Mesendoderm (in vitro differentiated cells): ENCODE data around the gene TRAK1.

ENCODE experiments used
- DNase-seq: peaks from one replicate; pipeline ENCODE4 v3.0.0; 2013
- H2AK5ac ChIP-seq: 2 replicates; pipeline ENCODE4 v1.6.1; 2013; ENCODE audit warnings: low read length, inconsistent platforms
- H2BK120ac ChIP-seq: 2 replicates; pipeline ENCODE4 v1.6.1; 2013; ENCODE audit warnings: low read depth, mild to moderate bottlenecking, low read length, moderate library complexity, mixed read lengths
- H2BK15ac ChIP-seq: replicated peaks from 2 replicates; pipeline ENCODE4 v1.6.1; 2013; ENCODE audit warnings: low read depth, mild to moderate bottlenecking, moderate library complexity
- H2BK5ac ChIP-seq: 2 replicates; pipeline ENCODE4 v1.6.1; 2013; ENCODE audit warnings: low read length, inconsistent platforms
- H3K18ac ChIP-seq: 2 replicates; pipeline ENCODE4 v1.6.1; 2013; ENCODE audit warnings: mild to moderate bottlenecking, low read length, mixed read lengths
- H3K23ac ChIP-seq: one replicate; pipeline ENCODE4 v1.6.1; 2013; ENCODE audit warnings: low read length
- H3K27ac ChIP-seq: 2 replicates; pipeline ENCODE4 v1.5.1; 2013; ENCODE audit warnings: low read depth, mild to moderate bottlenecking, inconsistent platforms, low read length, moderate library complexity
- H3K27me3 ChIP-seq: 2 replicates; pipeline ENCODE4 v1.6.1; 2013; ENCODE audit warnings: low read length, control low read depth, mild to moderate bottlenecking, inconsistent platforms; ENCODE audit not compliant: insufficient read depth, poor library complexity
- H3K36me3 ChIP-seq: 2 replicates; pipeline ENCODE4 v1.6.1; 2013; ENCODE audit warnings: low read length, inconsistent platforms; ENCODE audit not compliant: control insufficient read depth, insufficient read depth
- H3K4ac ChIP-seq: one replicate; pipeline ENCODE4 v1.6.1; 2013; ENCODE audit warnings: low read depth, mild to moderate bottlenecking, low read length, moderate library complexity
- H3K4me1 ChIP-seq: 2 replicates; pipeline ENCODE4 v1.6.1; 2013; ENCODE audit warnings: low read depth, low read length, inconsistent platforms; ENCODE audit not compliant: control insufficient read depth
- H3K4me2 ChIP-seq: 2 replicates; pipeline ENCODE4 v1.6.1; 2013; ENCODE audit warnings: low read length
- H3K4me3 ChIP-seq: 2 replicates; pipeline ENCODE4 v1.5.1; 2013; ENCODE audit warnings: mild to moderate bottlenecking, low read length
- H3K56ac ChIP-seq: one replicate; pipeline ENCODE4 v1.6.1; 2013; ENCODE audit warnings: low read length
- H3K79me1 ChIP-seq: 2 replicates; pipeline ENCODE4 v1.6.1; 2013; ENCODE audit warnings: low read length, inconsistent platforms
- H3K79me2 ChIP-seq: 2 replicates; pipeline ENCODE4 v1.6.1; 2013; ENCODE audit warnings: mild to moderate bottlenecking, low read length; ENCODE audit not compliant: control insufficient read depth, insufficient read depth
- H3K9ac ChIP-seq: 2 replicates; pipeline ENCODE4 v1.6.1; 2013; ENCODE audit warnings: low read length, inconsistent platforms
- H4K5ac ChIP-seq: one replicate; pipeline ENCODE4 v1.6.1; 2013; ENCODE audit warnings: low read length
- H4K8ac ChIP-seq: one replicate; pipeline ENCODE4 v1.6.1; 2013; ENCODE audit warnings: low read depth, mild to moderate bottlenecking, control low read depth, low read length, moderate library complexity
- WGBS: extraction: QIAGEN DNeasy Blood & Tissue Kit; methylation state at CpG from one replicate; pipeline ENCODE4 v1.1.7; 2013; ENCODE audit warnings: low lambda C conversion rate, missing lambda C conversion rate; ENCODE audit not compliant: insufficient coverage; ENCODE audit errors: extremely low coverage; 5-methylcytosine and 5-hydroxymethylcytosine counted together

Gene TRAK1

DNA sequence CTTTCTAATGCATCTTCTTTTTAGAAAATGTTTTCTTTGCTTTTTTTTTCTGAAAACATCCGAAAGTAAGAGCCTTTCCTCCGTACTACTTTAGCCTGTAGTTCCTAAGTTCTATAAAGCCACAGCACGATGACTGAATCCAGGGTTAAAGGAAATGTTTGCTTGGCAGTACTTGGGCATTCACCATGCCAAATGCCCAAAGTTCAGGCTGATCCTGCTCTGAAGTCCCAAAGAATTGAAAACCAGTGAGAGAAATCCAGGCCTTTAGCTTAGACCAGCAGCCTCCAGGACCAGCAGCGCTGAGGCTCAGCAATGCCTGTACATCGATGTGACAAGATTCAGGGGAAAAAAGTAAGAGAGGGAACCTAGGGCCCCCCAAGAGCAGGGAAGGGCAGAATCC lies 139.7 kb downstream of the TRAK1 start:
- no peaks in the 10 kb centered on the region for H3K4me1 ChIP-seq
- no peaks in the 10 kb centered on the region for H3K27me3 ChIP-seq
- H3K4me2 ChIP-seq = no peak overlapping the region
- H3K18ac ChIP-seq = no peak overlapping the region
- no peak overlapping the region for H3K4ac ChIP-seq
- H3K79me2 ChIP-seq = no peaks in the 10 kb centered on the region
- H3K23ac ChIP-seq = no peak overlapping the region
- WGBS = no CpG with 5 or more reads among the region's 5 CpGs
- no peak for DNase-seq
- no peak overlapping the region for H4K8ac ChIP-seq
- H3K9ac ChIP-seq = no peak overlapping the region
- no peak overlapping the region for H3K4me3 ChIP-seq
- H2BK15ac ChIP-seq = no peak overlapping the region
- no peak overlapping the region for H2AK5ac ChIP-seq
- no peak overlapping the region for H3K27ac ChIP-seq
- no peak overlapping the region for H2BK5ac ChIP-seq
- H2BK120ac ChIP-seq = no peak overlapping the region
- no peaks in the 10 kb centered on the region for H3K79me1 ChIP-seq
- no peak overlapping the region for H4K5ac ChIP-seq
- H3K36me3 ChIP-seq = no peaks in the 10 kb centered on the region
- H3K56ac ChIP-seq = no peak overlapping the region

DNA sequence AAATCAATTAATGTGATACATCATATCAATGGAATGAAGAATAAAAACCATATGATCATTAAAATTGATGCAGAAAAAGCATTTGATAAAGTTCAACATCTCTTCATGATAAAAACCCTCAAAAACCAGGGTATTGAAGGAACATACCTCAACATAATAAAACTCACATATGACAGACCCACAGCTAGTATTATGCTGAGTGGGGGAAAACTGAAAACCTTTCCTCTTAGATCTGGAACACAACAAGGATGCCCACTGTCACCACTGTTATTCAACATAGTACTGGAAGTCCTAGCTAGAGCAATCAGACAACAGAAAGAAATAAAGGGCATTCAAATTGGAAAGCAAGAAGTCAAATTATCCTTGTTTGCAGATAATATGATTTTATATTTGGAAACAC lies 144.4 kb downstream of the TRAK1 start:
- H3K79me2 ChIP-seq = no peaks in the 10 kb centered on the region
- no peak overlapping the region for H3K18ac ChIP-seq
- H3K9ac ChIP-seq = no peak overlapping the region
- H3K4me3 ChIP-seq = no peak overlapping the region
- H3K27me3 ChIP-seq = no peaks in the 10 kb centered on the region
- no peak overlapping the region for H2AK5ac ChIP-seq
- H4K8ac ChIP-seq = no peak overlapping the region
- DNase-seq = no peak
- H2BK5ac ChIP-seq = no peak overlapping the region
- no peaks in the 10 kb centered on the region for H3K4me1 ChIP-seq
- no peak overlapping the region for H3K56ac ChIP-seq
- H2BK15ac ChIP-seq = no peak overlapping the region
- no peak overlapping the region for H4K5ac ChIP-seq
- H3K27ac ChIP-seq = no peak overlapping the region
- H3K4me2 ChIP-seq = no peak overlapping the region
- no peaks in the 10 kb centered on the region for H3K36me3 ChIP-seq
- H2BK120ac ChIP-seq = no peak overlapping the region
- no peaks in the 10 kb centered on the region for H3K79me1 ChIP-seq
- H3K23ac ChIP-seq = no peak overlapping the region
- H3K4ac ChIP-seq = no peak overlapping the region

DNA sequence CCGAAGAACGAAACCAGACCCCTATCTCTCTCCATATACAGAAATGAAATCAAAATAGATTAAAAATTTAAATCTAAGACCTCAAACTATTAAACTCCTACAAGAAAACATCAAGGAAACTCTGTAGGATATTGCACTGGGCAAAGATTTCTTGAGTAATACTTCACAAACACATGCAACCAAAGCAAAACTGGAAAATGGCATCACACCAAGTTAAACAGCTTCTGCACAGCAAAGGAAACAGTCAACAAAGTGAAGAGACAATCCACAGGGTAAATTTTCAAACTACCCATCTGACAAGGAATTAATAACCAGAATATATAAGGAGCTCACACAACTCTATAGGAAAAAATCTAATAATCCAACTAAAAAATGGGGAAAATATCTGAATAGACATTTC lies 145.5 kb downstream of the TRAK1 start:
- Histone ChIP-seq H2BK5ac (no peak overlapping the region), H2BK15ac (no peak overlapping the region)

DNA sequence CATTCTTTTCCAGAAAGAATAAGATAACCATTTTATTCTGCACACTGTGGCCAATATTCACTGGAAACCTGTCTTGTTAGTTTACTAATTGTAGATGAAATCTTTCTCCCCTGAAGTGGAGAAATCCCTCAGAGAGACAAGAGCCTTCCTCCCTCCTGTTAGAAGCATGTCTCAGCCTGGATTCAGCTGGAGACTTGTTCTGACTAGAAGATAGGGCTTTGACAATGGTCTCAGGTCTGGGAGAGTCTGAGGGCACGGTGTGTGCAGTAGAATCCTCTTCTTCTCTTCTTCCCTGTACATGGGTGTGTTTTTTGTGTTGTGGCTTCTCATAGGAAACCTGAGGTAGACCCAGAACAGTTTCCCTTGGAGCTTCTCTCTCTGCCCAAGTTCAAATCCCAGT lies 154.9 kb downstream of the TRAK1 start:
- no peak overlapping the region for H4K5ac ChIP-seq
- no peaks in the 10 kb centered on the region for H3K4me1 ChIP-seq
- no peak for DNase-seq
- H2BK15ac ChIP-seq = no peak overlapping the region
- H4K8ac ChIP-seq = no peak overlapping the region
- H3K56ac ChIP-seq = no peak overlapping the region
- no peaks in the 10 kb centered on the region for H3K79me1 ChIP-seq
- no peak overlapping the region for H3K4me2 ChIP-seq
- H2BK120ac ChIP-seq = no peak overlapping the region
- no peak overlapping the region for H3K23ac ChIP-seq
- no peaks in the 10 kb centered on the region for H3K27me3 ChIP-seq
- WGBS = no CpG with 5 or more reads among the region's 1 CpG
- H3K18ac ChIP-seq = no peak overlapping the region
- no peaks in the 10 kb centered on the region for H3K36me3 ChIP-seq
- H2BK5ac ChIP-seq = no peak overlapping the region
- H3K9ac ChIP-seq = no peak overlapping the region
- H3K4ac ChIP-seq = no peak overlapping the region
- no peaks in the 10 kb centered on the region for H3K79me2 ChIP-seq
- no peak overlapping the region for H2AK5ac ChIP-seq
- H3K4me3 ChIP-seq = no peak overlapping the region
- H3K27ac ChIP-seq = no peak overlapping the region

More for the DNA sequence above, 145.5 kb downstream of the TRAK1 start:
- Histone ChIP-seq H3K4me2 (no peak overlapping the region), H4K8ac (no peak overlapping the region), H3K9ac (no peak overlapping the region), H3K18ac (no peak overlapping the region), H3K36me3 (no peaks in the 10 kb centered on the region), H3K27me3 (no peaks in the 10 kb centered on the region), H3K56ac (no peak overlapping the region), H3K79me2 (no peaks in the 10 kb centered on the region), H4K5ac (no peak overlapping the region), H3K4ac (no peak overlapping the region), H3K4me1 (no peaks in the 10 kb centered on the region), H2AK5ac (no peak overlapping the region), H2BK120ac (no peak overlapping the region), H3K79me1 (no peaks in the 10 kb centered on the region), H3K23ac (no peak overlapping the region), H3K4me3 (no peak overlapping the region), H3K27ac (no peak overlapping the region)
- DNase-seq = no peak
- WGBS = no CpG with 5 or more reads among the region's 2 CpGs

DNA sequence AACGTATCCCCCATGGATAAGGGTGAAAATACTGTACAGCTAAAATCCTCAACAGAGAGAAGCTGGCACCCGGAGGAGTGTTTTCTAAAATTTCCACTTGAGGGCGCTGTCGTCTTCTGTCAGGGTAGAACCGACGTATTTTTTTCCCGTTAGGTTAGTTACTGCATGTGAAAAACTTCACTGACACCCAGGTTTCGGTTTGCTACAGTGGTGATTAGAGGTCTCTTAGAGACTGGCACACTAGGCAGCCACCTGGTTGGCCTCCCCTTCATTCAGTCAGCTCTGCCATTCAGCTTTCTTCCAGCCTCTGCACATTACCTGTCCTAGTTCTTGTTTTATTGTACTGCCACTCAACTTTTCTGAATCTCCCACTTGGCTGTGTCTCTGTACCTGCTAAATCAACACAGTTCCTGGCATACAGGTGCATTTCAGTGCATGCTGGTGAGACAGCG lies 156.4 kb downstream of the TRAK1 start:
- no peaks in the 10 kb centered on the region for H3K79me1 ChIP-seq
- no CpG with 5 or more reads among the region's 9 CpGs for WGBS
- DNase-seq = peak; percentile 68
- no peak overlapping the region for H3K4me2 ChIP-seq
- no peak overlapping the region for H3K56ac ChIP-seq
- H4K5ac ChIP-seq = no peak overlapping the region
- no peaks in the 10 kb centered on the region for H3K36me3 ChIP-seq
- no peaks in the 10 kb centered on the region for H3K79me2 ChIP-seq
- no peak overlapping the region for H3K18ac ChIP-seq
- H2BK15ac ChIP-seq = no peak overlapping the region
- no peak overlapping the region for H2AK5ac ChIP-seq
- H3K27ac ChIP-seq = no peak overlapping the region
- H4K8ac ChIP-seq = no peak overlapping the region
- H3K27me3 ChIP-seq = no peaks in the 10 kb centered on the region
- no peak overlapping the region for H3K4ac ChIP-seq
- no peak overlapping the region for H2BK5ac ChIP-seq
- no peak overlapping the region for H3K9ac ChIP-seq
- no peak overlapping the region for H3K4me3 ChIP-seq
- peak overlapping the region; percentile 31 for H3K23ac ChIP-seq
- H2BK120ac ChIP-seq = no peak overlapping the region
- no peaks in the 10 kb centered on the region for H3K4me1 ChIP-seq

DNA sequence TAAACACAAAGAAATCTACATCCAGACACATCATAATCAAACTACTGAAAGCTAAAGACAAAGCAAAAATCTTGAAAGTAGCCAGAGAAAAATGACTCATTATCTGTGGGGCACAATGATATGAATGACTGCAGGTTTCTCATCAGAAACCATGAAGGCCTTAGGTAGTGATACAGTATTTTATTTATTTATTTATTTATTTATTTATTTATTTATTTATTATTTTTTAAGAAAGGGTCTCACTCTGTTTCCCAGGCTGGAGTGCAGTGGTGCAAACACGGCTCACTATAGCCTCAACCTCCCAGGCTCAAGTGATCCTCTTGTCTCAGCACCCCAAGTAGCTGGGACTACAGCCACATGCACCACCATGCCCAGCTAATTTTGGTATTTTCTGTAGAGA lies 159.6 kb downstream of the TRAK1 start:
- Histone ChIP-seq H3K27me3 (no peaks in the 10 kb centered on the region), H3K27ac (no peak overlapping the region), H2AK5ac (no peak overlapping the region), H3K18ac (no peak overlapping the region), H3K4me3 (no peak overlapping the region), H4K5ac (no peak overlapping the region), H3K79me1 (no peaks in the 10 kb centered on the region), H3K9ac (no peak overlapping the region), H2BK15ac (no peak overlapping the region), H4K8ac (no peak overlapping the region), H3K56ac (no peak overlapping the region), H3K4ac (no peak overlapping the region), H3K4me2 (no peak overlapping the region), H3K23ac (no peak overlapping the region), H2BK120ac (no peak overlapping the region), H2BK5ac (no peak overlapping the region), H3K4me1 (no peaks in the 10 kb centered on the region), H3K79me2 (no peaks in the 10 kb centered on the region), H3K36me3 (no peaks in the 10 kb centered on the region)
- DNase-seq = no peak
- no CpG with 5 or more reads among the region's 1 CpG for WGBS
